ENCODE data around the gene DOC2A.

The DOC2A gene

DNA sequence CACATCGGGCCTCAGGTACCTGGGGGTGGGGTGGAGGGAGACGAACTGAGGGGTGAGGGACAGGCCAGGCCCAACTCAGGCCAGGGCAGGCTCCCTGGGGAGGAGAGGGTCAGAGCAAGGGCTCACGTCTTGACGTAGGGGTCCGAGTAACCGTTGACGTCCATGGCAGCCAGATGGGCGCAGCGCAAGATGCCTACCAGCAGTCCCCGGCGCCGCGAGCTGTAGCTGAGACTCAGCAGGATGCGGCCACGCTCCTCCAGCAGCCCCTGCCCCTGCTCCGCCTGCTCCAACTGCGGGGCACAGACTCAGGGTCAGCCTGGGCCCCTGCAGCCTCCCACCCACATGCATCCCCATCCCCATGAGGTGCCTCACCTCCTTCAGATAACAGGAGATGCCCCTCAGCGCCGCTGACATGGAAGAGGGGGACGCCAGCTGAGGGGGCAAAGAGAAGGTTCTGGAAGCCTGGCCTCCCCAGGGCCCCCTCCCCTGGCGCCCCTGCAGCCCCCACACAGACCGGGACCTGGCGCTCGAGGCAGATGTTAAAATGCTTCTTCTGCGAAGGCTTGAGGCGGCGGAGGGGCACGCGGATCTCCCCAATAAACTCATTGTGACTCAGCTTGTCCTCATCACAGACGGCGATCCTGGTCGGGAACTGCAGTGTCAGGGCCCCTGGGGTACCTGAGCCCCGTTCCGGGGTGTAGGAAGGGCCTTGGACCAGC lies 4.0 kb downstream of the DOC2A start:
- no peak overlapping the region for H3K4me2 ChIP-seq (ENCODE audit: low read length)
- H3K9me3 ChIP-seq (ENCODE audit: low read length): no peaks in the 10 kb centered on the region
- no peaks in the 10 kb centered on the region for H3K4me1 ChIP-seq (ENCODE audit: insufficient read depth, low read length, severe bottlenecking)
- H3K79me2 ChIP-seq (ENCODE audit: insufficient read depth, low read length): no peaks in the 10 kb centered on the region
- TF ChIP-seq, protein P1, sequence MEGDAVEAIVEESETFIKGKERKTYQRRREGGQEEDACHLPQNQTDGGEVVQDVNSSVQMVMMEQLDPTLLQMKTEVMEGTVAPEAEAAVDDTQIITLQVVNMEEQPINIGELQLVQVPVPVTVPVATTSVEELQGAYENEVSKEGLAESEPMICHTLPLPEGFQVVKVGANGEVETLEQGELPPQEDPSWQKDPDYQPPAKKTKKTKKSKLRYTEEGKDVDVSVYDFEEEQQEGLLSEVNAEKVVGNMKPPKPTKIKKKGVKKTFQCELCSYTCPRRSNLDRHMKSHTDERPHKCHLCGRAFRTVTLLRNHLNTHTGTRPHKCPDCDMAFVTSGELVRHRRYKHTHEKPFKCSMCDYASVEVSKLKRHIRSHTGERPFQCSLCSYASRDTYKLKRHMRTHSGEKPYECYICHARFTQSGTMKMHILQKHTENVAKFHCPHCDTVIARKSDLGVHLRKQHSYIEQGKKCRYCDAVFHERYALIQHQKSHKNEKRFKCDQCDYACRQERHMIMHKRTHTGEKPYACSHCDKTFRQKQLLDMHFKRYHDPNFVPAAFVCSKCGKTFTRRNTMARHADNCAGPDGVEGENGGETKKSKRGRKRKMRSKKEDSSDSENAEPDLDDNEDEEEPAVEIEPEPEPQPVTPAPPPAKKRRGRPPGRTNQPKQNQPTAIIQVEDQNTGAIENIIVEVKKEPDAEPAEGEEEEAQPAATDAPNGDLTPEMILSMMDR (IDR thresholded peaks at IDR 0.05; ENCODE audit: low read length): no peak
- no peak for TF ChIP-seq EZH2 (IDR thresholded peaks at IDR 0.05; ENCODE audit: borderline replicate concordance, low read length)
- H4K20me1 ChIP-seq (ENCODE audit: insufficient read depth, low read length): no peaks in the 10 kb centered on the region
- H3K27ac ChIP-seq (ENCODE audit: low read depth, low read length, poor library complexity, severe bottlenecking): no peak overlapping the region
- no peaks in the 10 kb centered on the region for H3F3A ChIP-seq (ENCODE audit: insufficient read depth, low read length)
- H3K9ac ChIP-seq (ENCODE audit: low read length): no peak overlapping the region
- peaks cover 17% of the 10 kb centered on the region for H3K36me3 ChIP-seq (ENCODE audit: insufficient read depth, low read length)
- no peak overlapping the region for H3K4me3 ChIP-seq (ENCODE audit: low read depth, low read length, poor library complexity, severe bottlenecking)
- H3K9me2 ChIP-seq (ENCODE audit: low read depth, low read length): no peaks in the 10 kb centered on the region
- H2AFZ ChIP-seq (ENCODE audit: low read length): no peak overlapping the region
- peaks cover 4% of the 10 kb centered on the region for H3K27me3 ChIP-seq (ENCODE audit: insufficient read depth, low read length)

DNA sequence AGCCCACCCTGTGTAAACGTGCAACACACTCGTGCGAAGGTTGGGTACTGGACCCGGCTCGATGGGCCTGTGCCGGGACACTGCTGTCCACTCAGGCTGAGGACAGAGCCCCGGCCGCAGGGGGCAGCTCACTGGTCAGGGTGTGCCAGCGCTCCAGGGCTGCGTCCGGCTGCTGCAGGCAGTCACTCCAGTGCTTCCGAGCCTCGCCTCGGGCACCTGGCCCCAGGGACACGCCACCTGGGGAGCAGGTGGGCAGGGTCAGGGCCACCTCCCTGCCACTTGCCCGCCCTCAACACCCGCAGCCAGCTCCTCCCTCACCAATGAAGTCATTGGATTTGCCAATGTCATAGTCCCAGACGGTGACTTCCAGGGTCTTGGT lies 4.7 kb downstream of the DOC2A start:
- Histone ChIP-seq H3K4me3 (ENCODE audit: low read depth, low read length, poor library complexity, severe bottlenecking) (no peak overlapping the region), H3K9me2 (ENCODE audit: low read depth, low read length) (no peaks in the 10 kb centered on the region), H3F3A (ENCODE audit: insufficient read depth, low read length) (no peaks in the 10 kb centered on the region), H3K27ac (ENCODE audit: low read depth, low read length, poor library complexity, severe bottlenecking) (no peak overlapping the region), H3K4me1 (ENCODE audit: insufficient read depth, low read length, severe bottlenecking) (no peaks in the 10 kb centered on the region), H3K36me3 (ENCODE audit: insufficient read depth, low read length) (peaks cover 23% of the 10 kb centered on the region), H2AFZ (ENCODE audit: low read length) (no peak overlapping the region), H3K27me3 (ENCODE audit: insufficient read depth, low read length) (peaks cover 4% of the 10 kb centered on the region), H4K20me1 (ENCODE audit: insufficient read depth, low read length) (no peaks in the 10 kb centered on the region), H3K9ac (ENCODE audit: low read length) (no peak overlapping the region), H3K4me2 (ENCODE audit: low read length) (no peak overlapping the region), H3K9me3 (ENCODE audit: low read length) (no peaks in the 10 kb centered on the region), H3K79me2 (ENCODE audit: insufficient read depth, low read length) (no peaks in the 10 kb centered on the region)
- TF ChIP-seq, protein P1 (IDR thresholded peaks at IDR 0.05; ENCODE audit: low read length): no peak
- no peak for TF ChIP-seq EZH2 (IDR thresholded peaks at IDR 0.05; ENCODE audit: borderline replicate concordance, low read length)

DNA sequence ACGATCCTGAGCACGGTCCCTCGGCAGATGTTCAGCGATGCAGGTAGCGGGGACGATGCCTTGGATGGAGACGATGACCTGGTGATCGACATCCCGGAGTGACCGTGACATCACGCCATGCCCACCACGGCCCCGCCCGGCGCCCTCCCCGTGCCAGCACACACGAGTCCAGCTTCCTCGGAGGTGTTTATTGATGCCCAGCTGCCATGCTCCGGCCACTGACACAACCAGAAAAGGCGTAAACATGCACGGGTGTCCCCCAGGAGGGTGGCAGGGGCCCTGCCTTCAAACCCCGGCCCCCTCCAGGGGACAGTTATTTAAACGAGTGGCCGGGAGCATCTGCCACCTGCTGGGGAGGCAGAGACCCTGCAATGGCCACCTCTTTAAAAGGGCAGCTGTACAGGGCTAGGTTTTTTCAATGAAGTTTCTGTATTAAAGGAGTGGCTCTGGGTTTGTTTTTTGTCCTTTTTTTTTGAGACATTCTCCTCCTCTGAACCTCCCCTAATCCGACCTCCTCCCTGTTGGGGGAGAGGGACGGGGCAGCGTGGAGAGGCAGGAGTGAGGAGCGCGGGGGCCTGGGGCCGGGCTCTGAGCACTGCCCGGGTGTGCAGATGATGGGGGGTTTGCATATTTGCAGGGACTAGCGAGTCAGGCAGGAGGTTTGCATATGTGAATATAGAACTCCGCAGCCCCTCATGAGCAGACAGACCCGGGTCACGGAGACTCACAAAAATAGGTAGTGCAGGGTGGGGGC lies 5.3 kb downstream of the DOC2A start:
- TF ChIP-seq, protein P1 (IDR thresholded peaks at IDR 0.05; ENCODE audit: low read length): peak; percentile 67; the same call in 1 of the 2 replicates
- no peak for TF ChIP-seq EZH2 (IDR thresholded peaks at IDR 0.05; ENCODE audit: borderline replicate concordance, low read length)
- H3K36me3 ChIP-seq (ENCODE audit: insufficient read depth, low read length): peaks cover 23% of the 10 kb centered on the region
- H3K27me3 ChIP-seq (ENCODE audit: insufficient read depth, low read length): peaks cover 3% of the 10 kb centered on the region
- H3F3A ChIP-seq (ENCODE audit: insufficient read depth, low read length): no peaks in the 10 kb centered on the region
- no peaks in the 10 kb centered on the region for H3K9me3 ChIP-seq (ENCODE audit: low read length)
- H3K4me1 ChIP-seq (ENCODE audit: insufficient read depth, low read length, severe bottlenecking): no peaks in the 10 kb centered on the region
- H3K9ac ChIP-seq (ENCODE audit: low read length): no peak overlapping the region
- no peak overlapping the region for H3K4me3 ChIP-seq (ENCODE audit: low read depth, low read length, poor library complexity, severe bottlenecking)
- H2AFZ ChIP-seq (ENCODE audit: low read length): no peak overlapping the region
- H3K27ac ChIP-seq (ENCODE audit: low read depth, low read length, poor library complexity, severe bottlenecking): no peak overlapping the region
- H3K79me2 ChIP-seq (ENCODE audit: insufficient read depth, low read length): no peaks in the 10 kb centered on the region
- H3K9me2 ChIP-seq (ENCODE audit: low read depth, low read length): no peaks in the 10 kb centered on the region
- no peaks in the 10 kb centered on the region for H4K20me1 ChIP-seq (ENCODE audit: insufficient read depth, low read length)
- H3K4me2 ChIP-seq (ENCODE audit: low read length): no peak overlapping the region
